ENCODE data around the gene PTPRN2.
"Not testable (repeated sequence)": the region's sequence is repeated elsewhere in the genome, so short reads cannot be mapped to it uniquely, and the experiment has no call there.

Gene PTPRN2

DNA sequence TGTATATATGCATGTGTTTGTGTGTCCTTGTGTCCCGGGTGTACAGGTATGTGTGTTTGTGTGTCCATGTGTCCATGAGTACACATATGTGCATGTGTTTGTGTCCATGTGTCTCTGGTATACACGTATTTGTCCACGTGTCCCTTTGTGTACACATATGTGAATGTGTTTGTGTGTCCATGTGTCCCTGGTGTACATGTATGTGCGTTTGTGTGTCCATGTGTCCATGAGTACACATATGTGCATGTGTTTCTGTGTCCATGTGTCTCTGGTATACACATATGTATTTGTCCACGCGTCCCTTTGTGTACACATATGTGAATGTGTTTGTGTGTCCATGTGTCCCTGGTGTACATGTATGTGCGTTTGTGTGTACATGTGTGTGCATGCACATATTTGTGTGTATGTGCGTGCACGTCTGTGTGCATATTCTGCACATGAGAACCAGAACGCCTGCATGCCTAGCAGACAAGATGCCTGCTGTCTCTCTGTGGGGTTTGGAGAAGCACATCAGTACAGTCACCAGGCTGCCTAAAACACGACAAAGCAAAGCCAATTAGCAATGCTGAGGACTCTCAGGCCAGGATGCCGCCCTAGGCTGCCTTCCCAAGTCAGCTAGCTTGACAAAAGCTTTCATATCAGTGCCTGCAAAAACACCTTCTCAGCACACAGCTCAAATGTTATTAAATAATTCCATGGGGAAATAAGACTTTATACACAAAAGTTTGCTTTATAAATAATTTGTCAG, 327.8 kb downstream of the PTPRN2 start:
- DNase-seq, result no peak

GRCh38 chr7:158259141-158259540, 328.5 kb downstream of the PTPRN2 start:
- DNase-seq, result no peak

DNA sequence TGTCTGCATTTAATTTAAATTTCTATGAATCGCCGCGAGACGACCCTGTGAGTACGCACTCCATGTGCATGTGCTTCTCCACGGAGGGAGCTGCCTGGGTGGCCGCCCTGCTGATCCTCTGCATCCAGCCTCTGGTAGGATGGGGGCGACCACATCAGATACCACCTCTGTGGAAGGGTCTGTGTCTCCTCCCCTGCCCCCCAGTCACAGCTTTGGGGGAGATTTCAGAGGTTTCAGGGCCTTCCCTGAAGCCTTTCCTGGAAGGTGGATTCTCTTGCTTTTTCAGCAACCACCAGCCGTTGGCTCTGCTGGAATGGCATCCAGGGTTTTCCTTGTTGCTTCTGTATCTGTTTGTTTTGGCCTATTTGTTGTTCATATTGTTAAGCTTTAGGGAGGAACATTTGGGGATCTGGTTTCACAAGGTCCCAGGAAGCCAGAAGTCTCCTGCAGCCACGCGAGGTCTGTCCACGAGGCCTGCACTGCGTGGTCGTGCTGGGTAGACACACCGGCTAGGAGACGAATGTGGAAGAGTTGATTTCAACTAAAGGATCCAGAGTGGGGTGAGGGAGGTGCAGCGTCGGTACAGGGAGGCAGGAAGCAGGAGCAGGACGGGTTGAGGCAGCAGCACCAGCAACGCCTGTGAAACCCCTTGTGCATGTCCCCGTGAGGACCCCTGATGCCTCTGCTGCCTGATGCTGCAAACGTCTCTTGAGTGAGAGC, 329.1 kb downstream of the PTPRN2 start:
- DNase-seq, result no peak

- no peak for DNase-seq
Observed at GRCh38 chr7:158257516-158258410, 329.9 kb downstream of the PTPRN2 start.

DNA sequence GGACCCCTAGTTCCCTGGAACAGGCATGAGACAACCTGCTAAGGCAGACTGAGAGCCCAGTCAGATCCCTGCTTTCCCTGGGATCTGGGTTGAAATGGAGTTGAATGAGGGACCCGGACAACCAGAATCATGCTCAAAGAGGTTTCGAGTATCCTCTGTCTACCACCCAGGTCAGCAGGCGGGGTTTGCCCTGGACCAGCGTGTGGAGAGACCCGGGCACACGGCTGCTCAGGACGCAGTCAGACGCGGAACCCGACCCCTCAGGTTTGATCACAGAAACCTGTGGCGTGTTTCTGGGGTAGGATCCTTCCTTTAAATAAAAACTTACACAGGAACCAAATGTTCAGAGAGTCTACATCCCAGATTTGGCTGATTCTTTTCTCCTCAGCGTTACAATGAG, 330.6 kb downstream of the PTPRN2 start:
- DNase-seq, result no peak

DNA sequence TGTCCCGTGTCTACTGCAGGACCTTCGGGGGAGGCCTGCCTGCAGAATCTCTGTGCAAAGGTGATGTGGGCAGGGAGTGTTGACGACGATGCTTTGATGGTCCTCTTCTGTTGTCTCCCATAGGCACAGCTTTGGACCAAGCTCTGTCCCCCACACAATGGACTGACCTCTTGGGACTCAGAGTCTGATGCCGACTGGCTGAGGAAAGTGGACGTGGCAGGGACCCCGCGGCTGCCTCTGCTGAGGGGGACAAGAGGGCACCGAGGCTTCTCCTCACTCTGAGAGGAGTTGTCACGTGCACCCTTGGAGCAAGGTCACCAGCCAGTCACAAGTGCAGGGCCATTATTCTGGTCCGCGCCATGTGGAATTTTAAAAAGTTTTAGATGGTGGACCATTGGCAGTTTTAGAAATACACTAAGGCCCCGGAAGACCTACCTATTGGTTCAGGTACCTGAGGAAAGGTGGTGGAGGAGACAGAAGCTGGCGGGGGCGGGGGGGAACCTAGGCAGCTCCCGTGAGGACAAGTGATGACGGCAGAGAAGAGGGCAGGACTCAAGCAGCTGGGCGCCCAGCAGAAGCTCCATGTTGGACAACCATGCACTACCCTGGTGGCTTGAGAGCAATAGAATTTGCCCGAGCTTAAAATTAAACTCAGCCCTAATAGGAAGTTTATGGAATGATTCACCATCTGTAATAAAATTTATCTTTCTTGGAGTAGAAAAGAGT, 331.4 kb downstream of the PTPRN2 start:
- DNase-seq, result no peak

- no peak for DNase-seq
Observed at GRCh38 chr7:158255558-158255957, 332.1 kb downstream of the PTPRN2 start.

DNA sequence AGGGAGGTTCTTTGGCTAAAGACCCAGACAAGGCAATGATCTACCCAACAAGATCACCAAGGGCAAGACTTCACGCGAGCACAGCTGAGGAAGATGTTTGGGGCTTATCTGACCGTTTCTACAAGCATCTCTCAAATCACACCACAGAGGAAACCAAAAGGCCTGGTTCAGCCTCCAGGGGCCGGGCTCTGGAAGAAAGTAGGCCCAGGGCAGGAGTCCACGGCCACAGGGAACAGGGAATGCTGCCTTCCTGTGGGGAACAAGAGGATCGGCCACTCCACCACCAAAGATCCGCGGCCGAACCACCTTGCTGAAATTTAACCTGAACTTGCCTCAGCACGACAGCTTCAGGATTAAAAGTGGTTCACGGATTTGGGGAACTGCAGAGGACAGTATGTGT, 332.5 kb downstream of the PTPRN2 start:
- no peak for DNase-seq

GRCh38 chr7:158253670-158254045, 334.0 kb downstream of the PTPRN2 start:
- not testable (repeated sequence) for DNase-seq

DNA sequence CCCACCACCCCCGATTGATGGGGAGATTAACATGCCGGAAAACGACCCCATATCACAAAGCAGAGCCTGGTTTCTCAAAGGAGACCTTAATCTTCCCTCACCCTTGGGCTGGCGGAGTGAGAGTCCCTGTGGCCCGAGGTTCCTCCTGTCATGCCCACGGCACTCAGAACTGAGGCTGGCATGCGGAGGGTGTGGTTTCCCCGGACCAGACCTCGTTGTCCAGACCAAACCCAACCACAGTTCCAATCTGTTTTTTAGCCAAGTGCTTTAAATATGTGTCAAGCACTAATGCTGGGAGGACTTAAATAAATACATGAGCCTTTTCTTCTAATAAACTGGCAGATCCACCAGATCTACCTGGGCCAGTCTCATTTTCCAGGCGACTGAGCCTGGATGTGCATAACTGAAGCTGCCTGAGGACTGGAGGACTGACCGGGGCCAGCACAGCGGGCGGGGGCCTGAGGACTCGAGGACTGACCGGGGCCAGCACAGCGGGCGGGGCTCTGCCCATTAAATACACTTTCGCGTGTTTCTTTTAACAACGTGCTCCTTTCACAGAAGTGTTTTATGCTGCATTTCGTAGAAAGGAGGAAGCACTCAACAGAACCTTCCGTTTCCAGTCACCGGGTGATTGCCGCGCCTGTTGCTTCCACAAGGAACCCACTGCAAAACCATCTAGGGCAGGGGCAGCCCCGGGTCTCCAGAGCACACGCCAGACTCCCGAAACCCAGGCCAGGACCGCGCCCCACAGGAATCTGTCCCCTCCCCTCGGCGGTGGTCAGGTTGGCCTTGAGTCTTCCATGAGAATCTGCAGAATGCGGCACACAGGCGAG, 334.6 kb downstream of the PTPRN2 start:
- DNase-seq, result no peak

- no peak for DNase-seq
Observed at GRCh38 chr7:158252081-158252836, 335.4 kb downstream of the PTPRN2 start.

DNA sequence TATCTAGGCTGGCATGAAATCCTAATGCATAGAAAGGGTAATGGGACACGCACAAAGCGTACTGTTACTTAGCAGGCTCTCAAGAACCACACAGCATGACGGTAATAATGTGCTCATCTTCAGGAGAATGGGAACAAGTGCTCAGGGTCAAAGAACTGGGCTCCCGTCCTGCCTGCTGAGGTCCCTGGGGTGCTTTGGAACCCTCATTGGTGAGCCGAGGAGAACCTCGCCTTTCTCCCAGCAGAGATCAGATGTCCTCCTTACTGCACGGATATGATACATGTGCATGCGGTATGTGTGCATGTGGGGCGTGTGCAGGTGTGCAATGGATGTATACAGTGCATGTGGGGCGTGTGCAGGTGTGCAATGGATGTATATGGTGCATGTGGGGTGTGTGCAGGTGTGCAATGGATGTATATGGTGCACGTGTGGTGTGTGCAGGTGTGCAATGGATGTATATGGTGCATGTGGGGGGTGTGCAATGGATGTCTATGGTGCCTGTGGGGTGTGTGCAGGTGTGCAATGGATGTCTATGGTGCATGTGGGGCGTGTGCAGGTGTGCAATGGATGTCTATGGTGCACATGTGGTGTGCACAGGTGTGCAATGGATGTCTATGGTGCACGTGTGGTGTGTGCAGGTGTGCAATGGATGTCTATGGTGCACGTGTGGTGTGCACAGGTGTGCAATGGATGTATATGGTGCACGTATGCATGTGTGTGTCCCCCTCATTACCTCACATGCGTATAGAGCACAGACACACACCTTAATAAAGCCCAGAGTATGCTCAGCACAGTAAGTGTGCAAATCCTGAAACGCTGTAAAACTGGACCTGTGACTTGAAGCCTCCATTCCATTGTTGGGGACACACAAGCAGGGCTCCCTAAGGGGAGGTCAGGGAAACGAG, 336.3 kb downstream of the PTPRN2 start:
- DNase-seq, result no peak

DNA sequence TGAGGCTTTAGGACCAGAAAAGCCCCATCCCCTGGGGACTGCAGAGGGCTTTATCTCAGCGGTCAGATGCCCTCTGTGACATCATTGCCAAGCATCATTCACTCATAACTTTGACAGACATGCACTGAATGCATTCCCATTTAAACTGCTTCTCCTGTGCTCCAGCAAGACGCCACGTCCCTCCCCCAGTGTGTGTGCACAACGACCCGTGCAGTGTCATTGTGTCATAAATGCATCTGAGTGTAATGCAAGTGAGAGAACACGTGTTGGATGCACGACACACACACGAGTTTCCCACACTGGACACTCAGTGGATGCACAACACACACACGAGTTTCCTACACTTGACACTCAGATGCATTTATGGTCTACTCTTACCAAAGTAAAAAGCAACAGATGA, 337.9 kb downstream of the PTPRN2 start:
- DNase-seq, result no peak

- no peak for DNase-seq
Observed at GRCh38 chr7:158248816-158249215, 338.8 kb downstream of the PTPRN2 start.

- no peak for DNase-seq
Observed at GRCh38 chr7:158247758-158248487, 339.7 kb downstream of the PTPRN2 start.

GRCh38 chr7:158246960-158247673, 340.5 kb downstream of the PTPRN2 start:
- no peak for DNase-seq

DNA sequence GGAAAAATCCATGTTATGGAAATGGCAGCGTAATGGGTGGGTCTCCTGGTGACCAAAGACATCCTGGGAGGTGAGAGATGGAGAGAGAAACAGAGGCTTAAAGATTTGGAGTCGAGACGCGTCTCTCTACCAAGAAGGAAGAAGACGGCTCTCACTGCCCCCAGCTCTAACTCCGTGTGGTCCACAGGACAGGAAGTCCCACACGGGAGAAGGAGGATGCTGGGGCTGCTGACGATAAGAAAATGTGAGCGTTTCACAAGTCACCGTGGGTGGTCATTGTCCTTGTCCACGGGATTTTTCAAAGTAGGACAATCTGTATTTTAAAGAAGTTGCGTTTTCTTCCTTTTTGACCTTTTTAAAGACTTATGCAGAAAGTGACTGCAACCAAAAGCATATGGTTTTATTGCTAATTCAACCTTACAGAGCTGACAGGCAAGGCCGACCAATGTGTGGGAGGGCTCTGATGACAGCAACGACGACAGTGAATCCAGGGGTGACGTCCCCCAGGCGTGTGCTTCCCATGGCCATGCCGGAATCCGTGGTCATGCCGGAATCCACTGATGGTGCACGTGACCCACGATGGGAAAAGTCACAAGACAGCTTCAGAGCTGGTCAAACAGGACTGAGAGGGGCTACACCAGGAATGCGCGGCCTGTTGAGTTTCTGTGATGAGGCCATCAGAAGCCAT, 341.2 kb downstream of the PTPRN2 start:
- DNase-seq, result no peak

DNA sequence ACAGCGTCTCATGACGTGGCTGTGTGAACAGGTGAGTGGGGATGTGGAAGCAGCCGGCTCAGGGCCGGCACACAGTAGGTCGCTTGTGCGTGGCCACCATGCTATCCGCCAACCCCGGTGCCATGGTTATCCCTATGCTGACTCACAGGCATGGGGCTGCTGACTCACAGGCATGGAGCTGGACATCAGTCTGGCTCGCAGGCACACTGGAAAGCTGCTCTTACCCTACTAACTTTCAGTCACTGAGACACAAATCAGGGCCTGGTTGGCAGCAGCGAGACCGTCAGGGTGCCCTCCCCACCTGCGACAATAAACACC, 341.9 kb downstream of the PTPRN2 start:
- no peak for DNase-seq
